Vagina (tissue), 2 donors: ENCODE data around the gene SERPINI1. TPM values are rescaled to one million over a fixed set of nuclear protein-coding genes. Genes with fewer than 3 reads are reported as not detected.

Source experiments
- DNase-seq, 2 donors: peaks; one replicate each; pipeline ENCODE4 v3.0.0-alpha.2; 2017; ENCODE audit errors: extremely low spot score in 2 of 2
- H3K27ac ChIP-seq: fragments of 200-600 bp; sonication (generic); one replicate; pipeline ENCODE4 v1.5.1; 2019
- H3K27me3 ChIP-seq: fragments of 200-600 bp; sonication (generic); one replicate; pipeline ENCODE4 v1.5.1; 2019
- H3K36me3 ChIP-seq, 2 donors: fragments of 200-600 bp; sonication (generic); one replicate each; pipeline ENCODE4 v1.5.1; 2017 to 2019
- H3K4me1 ChIP-seq: fragments of 200-600 bp; sonication (generic); one replicate; pipeline ENCODE4 v1.5.1; 2019
- H3K4me3 ChIP-seq, 2 donors: fragments of 200-600 bp; sonication (generic); 1 replicate in 1 of 2; 2 replicates in 1 of 2; pipeline ENCODE4 v1.5.1; 2016 to 2019
- H3K9me3 ChIP-seq: fragments of 200-600 bp; sonication (generic); one replicate; pipeline ENCODE4 v1.5.1; 2019
- POLR2A ChIP-seq, 2 donors: fragments of 450-650 bp; IDR thresholded peaks; one replicate each; pipeline ENCODE4 v1.6.1; 2017; ENCODE audit warnings: antibody characterized with exemption in 2 of 2, mild to moderate bottlenecking in 2 of 2, moderate library complexity in 2 of 2
- POLR2AphosphoS5 ChIP-seq, 2 donors: sonication (generic); formaldehyde crosslinking; IDR thresholded peaks; one replicate each; pipeline ENCODE4 v1.9.0; 2017; ENCODE audit warnings: antibody characterized with exemption in 2 of 2, mild to moderate bottlenecking in 2 of 2, low read depth in 1 of 2; ENCODE audit not compliant: insufficient read depth in 1 of 2
- intact Hi-C: fragments of 100-400 bp; cut with DNase I; formaldehyde crosslinking; loops from one replicate; pipeline ENCODE4 v1.15.1; 2023
- total RNA-seq: library from RNA; depleted of rRNA; stranded (reverse); fragments of >200 nt; gene quantifications from one replicate; pipeline ENCODE4 v1.2.3, GENCODE V29; 2016
- TF ChIP-seq, protein P1 (sequence below), 3 experiments: fragments of 450-650 bp in 2 of 3; fragments of 200-600 bp in 1 of 3; sonication (generic) in 1 of 3; IDR thresholded peaks; one replicate each; pipeline ENCODE4 v1.5.1; 2017 to 2019; ENCODE audit warnings: antibody characterized with exemption in 3 of 3, mild to moderate bottlenecking in 2 of 3, moderate library complexity in 2 of 3

SERPINI1 gene
- total RNA-seq, 1 donor from 2014 or later, result 13.8 TPM

DNA sequence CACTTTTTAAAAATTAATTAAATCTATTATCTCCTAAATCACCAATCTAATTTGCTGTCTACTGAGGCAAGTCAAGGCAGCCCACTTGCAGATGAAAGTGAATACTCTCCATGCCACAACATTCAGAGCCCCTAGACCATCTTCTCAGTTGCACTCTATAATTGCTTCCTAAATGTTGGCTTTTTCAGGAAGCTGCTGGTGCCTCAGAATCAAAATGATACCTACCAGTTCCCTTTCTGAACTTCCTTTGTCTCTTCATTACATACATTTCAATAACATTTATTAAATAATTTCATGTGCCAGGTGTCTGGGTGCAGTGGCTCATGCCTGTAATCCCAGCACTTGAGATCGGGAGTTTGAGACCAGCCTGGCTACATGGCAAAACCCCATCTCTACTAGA, 124.1 kb downstream of the SERPINI1 start:
- Histone ChIP-seq H3K27ac (no peak overlapping the region), H3K9me3 (no peaks in the 10 kb centered on the region), H3K36me3 (no peaks in the 10 kb centered on the region), H3K27me3 (no peaks in the 10 kb centered on the region), H3K4me1 (peaks cover 11% of the 10 kb centered on the region), H3K4me3 (no peak overlapping the region)
- intact Hi-C loops, result no loop called here
- no peak for DNase-seq
- no peak for TF ChIP-seq POLR2A (IDR thresholded peaks at IDR 0.05)
- TF ChIP-seq, protein P1, sequence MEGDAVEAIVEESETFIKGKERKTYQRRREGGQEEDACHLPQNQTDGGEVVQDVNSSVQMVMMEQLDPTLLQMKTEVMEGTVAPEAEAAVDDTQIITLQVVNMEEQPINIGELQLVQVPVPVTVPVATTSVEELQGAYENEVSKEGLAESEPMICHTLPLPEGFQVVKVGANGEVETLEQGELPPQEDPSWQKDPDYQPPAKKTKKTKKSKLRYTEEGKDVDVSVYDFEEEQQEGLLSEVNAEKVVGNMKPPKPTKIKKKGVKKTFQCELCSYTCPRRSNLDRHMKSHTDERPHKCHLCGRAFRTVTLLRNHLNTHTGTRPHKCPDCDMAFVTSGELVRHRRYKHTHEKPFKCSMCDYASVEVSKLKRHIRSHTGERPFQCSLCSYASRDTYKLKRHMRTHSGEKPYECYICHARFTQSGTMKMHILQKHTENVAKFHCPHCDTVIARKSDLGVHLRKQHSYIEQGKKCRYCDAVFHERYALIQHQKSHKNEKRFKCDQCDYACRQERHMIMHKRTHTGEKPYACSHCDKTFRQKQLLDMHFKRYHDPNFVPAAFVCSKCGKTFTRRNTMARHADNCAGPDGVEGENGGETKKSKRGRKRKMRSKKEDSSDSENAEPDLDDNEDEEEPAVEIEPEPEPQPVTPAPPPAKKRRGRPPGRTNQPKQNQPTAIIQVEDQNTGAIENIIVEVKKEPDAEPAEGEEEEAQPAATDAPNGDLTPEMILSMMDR (IDR thresholded peaks at IDR 0.05), result no peak
- no peak for TF ChIP-seq POLR2AphosphoS5 (IDR thresholded peaks at IDR 0.05; ENCODE audit: insufficient read depth in 1 of 2, low read depth in 1 of 2)

DNA sequence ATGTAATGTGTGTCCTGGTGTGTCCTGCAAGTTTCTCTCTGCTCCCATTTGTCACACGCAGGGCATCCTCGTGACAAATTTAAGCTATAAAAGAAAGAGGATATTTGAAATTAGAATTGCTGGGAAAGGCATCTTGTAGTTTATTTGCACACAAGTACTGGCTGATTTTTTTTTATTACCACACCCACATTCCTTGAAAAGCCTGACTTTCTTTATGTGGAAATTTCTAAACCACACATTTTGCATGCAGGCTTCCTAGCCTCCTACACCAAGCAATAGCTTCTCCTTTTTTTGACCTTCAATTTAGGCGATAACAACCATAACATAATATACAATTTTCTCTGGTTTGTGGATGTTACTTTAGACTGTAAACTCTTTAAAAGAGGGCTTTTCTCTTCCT, 126.1 kb downstream of the SERPINI1 start:
- Histone ChIP-seq H3K27me3 (no peaks in the 10 kb centered on the region), H3K36me3 (no peaks in the 10 kb centered on the region), H3K9me3 (no peaks in the 10 kb centered on the region), H3K27ac (no peak overlapping the region), H3K4me3 (no peak overlapping the region), H3K4me1 (peaks cover 11% of the 10 kb centered on the region)
- intact Hi-C loops, result no loop called here
- TF ChIP-seq POLR2AphosphoS5 (IDR thresholded peaks at IDR 0.05; ENCODE audit: insufficient read depth in 1 of 2, low read depth in 1 of 2) (no peak), POLR2A (IDR thresholded peaks at IDR 0.05) (no peak)
- TF ChIP-seq, protein P1 (IDR thresholded peaks at IDR 0.05), result no peak
- DNase-seq, result no peak

DNA sequence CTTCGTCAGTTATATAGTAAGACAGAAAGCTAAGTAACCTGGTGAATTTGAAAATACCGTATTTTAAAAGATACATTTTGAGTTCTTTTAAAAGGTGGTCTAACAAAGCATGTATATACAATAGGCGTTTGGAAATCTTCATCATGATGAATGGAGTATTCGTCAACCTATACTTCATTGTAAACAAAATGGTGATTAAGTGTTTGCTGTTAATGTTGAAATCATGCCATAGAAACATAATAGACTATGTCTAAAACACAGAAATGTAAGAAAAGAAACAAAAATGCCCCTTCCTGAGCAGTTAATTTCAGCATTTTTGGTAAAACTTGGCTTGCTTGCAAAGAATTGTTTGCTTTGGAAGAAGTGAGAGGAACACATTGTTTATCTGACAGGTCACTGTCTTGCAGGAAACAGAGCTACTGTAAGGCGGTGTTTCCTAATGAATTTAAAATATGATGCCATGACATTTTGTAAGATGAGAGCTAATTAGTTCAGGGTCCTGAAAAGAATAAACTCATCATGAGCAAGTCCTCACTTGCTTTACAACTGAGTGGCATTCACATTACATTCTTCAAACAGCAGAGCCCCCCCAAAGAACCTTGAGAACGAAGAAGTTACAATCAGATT, 126.7 kb downstream of the SERPINI1 start:
- intact Hi-C loops, result no loop called here
- TF ChIP-seq POLR2AphosphoS5 (IDR thresholded peaks at IDR 0.05; ENCODE audit: insufficient read depth in 1 of 2, low read depth in 1 of 2) (no peak), POLR2A (IDR thresholded peaks at IDR 0.05) (no peak)
- TF ChIP-seq, protein P1 (IDR thresholded peaks at IDR 0.05), result no peak
- no peak overlapping the region for H3K4me3 ChIP-seq
- H3K4me1 ChIP-seq, result peaks cover 11% of the 10 kb centered on the region
- H3K27ac ChIP-seq, result no peak overlapping the region
- no peak for DNase-seq
- no peaks in the 10 kb centered on the region for H3K27me3 ChIP-seq
- H3K9me3 ChIP-seq, result no peaks in the 10 kb centered on the region
- H3K36me3 ChIP-seq, result no peaks in the 10 kb centered on the region

DNA sequence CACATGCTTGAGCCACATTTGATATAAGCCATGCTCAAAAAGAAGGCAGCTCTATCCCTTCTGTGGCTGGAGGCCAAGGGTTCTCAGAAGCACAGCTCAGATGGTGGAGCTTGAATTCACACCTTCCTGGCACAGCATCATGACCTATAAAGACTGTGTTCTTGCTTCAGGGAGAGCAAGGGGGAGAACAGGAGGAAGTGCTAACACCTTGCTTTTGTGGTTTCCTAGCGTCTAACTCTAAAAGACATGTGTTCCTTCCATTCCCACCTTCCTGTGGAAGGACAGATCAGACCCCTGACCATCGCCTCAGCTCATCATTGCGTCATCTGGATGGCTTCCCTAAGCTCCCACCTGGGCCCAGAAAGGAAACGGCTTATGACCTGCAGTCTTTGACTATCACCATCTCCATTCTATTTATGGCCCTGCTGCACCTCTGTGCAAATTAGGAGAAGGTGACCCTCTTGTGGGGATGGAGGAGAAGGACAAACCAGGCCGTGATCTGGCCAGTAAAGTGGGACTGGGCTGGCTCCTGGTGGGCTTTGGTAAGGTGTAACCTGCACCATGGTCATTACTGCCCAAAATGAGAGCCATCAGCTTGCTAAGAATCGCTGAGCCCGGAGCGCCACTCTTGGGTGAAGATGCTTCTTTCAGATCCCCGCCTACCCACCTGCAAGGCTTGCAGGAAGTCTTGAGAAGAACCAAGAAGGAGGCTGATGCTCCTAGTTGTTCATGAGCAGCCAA, 128.5 kb downstream of the SERPINI1 start:
- Histone ChIP-seq H3K27ac (peak overlapping the region; percentile 10), H3K36me3 (no peaks in the 10 kb centered on the region), H3K4me3 (no peak overlapping the region), H3K9me3 (no peaks in the 10 kb centered on the region), H3K4me1 (peaks cover 11% of the 10 kb centered on the region), H3K27me3 (no peaks in the 10 kb centered on the region)
- intact Hi-C loops, result no loop called here
- DNase-seq, result no peak
- TF ChIP-seq POLR2AphosphoS5 (IDR thresholded peaks at IDR 0.05; ENCODE audit: insufficient read depth in 1 of 2, low read depth in 1 of 2), result no peak
- TF ChIP-seq, protein P1 (IDR thresholded peaks at IDR 0.05), result no peak
- TF ChIP-seq POLR2A (IDR thresholded peaks at IDR 0.05), result no peak

DNA sequence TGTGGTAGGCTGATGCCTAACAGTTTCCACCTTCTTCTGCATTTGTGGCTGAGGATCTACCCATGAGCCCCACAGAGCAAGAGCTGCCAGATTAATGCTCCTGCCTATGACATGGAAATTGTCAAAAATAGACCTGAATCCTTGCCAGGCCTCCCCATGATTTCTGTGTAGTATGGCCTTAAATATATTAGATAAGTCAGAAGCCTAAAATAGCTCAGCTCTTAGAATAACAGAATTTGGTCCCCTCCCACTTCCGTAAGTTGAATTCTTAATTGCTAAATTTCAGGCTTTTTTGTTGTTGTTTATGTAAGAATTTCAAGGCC, 129.0 kb downstream of the SERPINI1 start:
- Histone ChIP-seq H3K27ac (peak overlapping the region; percentile 10), H3K4me1 (peaks cover 11% of the 10 kb centered on the region), H3K36me3 (no peaks in the 10 kb centered on the region), H3K4me3 (no peak overlapping the region), H3K27me3 (no peaks in the 10 kb centered on the region), H3K9me3 (no peaks in the 10 kb centered on the region)
- intact Hi-C loops, result no loop called here
- DNase-seq, result no peak
- TF ChIP-seq POLR2AphosphoS5 (IDR thresholded peaks at IDR 0.05; ENCODE audit: insufficient read depth in 1 of 2, low read depth in 1 of 2) (no peak), POLR2A (IDR thresholded peaks at IDR 0.05) (no peak)
- TF ChIP-seq, protein P1 (IDR thresholded peaks at IDR 0.05), result no peak
